ENCODE data around the gene CHCHD6.

Gene CHCHD6

GRCh38 chr3:126835472-126836219 lies 131.6 kb downstream of the CHCHD6 start:
- no peak for DNase-seq

GRCh38 chr3:126836220-126836860 lies 132.3 kb downstream of the CHCHD6 start:
- no peak for DNase-seq

- DNase-seq, result no peak
Observed at GRCh38 chr3:126837773-126838172, 133.7 kb downstream of the CHCHD6 start.

- no peak for DNase-seq
Observed at GRCh38 chr3:126845920-126846715, 142.1 kb downstream of the CHCHD6 start.

- DNase-seq, result no peak
Observed at GRCh38 chr3:126847061-126847460, 143.0 kb downstream of the CHCHD6 start.

GRCh38 chr3:126848991-126849390 lies 145.0 kb downstream of the CHCHD6 start:
- no peak for DNase-seq

- no peak for DNase-seq
Observed at GRCh38 chr3:126849768-126850167, 145.7 kb downstream of the CHCHD6 start.

GRCh38 chr3:126850370-126851085 lies 146.5 kb downstream of the CHCHD6 start:
- DNase-seq, result no peak

- DNase-seq, result no peak
Observed at GRCh38 chr3:126851382-126851781, 147.3 kb downstream of the CHCHD6 start.

GRCh38 chr3:126851934-126852333 lies 147.9 kb downstream of the CHCHD6 start:
- no peak for DNase-seq

- DNase-seq, result no peak
Observed at GRCh38 chr3:126852511-126852910, 148.5 kb downstream of the CHCHD6 start.

GRCh38 chr3:126854666-126855065 lies 150.6 kb downstream of the CHCHD6 start:
- no peak for DNase-seq

GRCh38 chr3:126855374-126855773 lies 151.3 kb downstream of the CHCHD6 start:
- DNase-seq, result no peak

GRCh38 chr3:126857928-126858327 lies 153.9 kb downstream of the CHCHD6 start:
- no peak for DNase-seq

- DNase-seq, result no peak
Observed at GRCh38 chr3:126858401-126858800, 154.4 kb downstream of the CHCHD6 start.

- no peak for DNase-seq
Observed at GRCh38 chr3:126858887-126859286, 154.8 kb downstream of the CHCHD6 start.

- DNase-seq, result no peak
Observed at GRCh38 chr3:126859415-126860246, 155.6 kb downstream of the CHCHD6 start.

- DNase-seq, result no peak
Observed at GRCh38 chr3:126865736-126866135, 161.7 kb downstream of the CHCHD6 start.

- no peak for DNase-seq
Observed at GRCh38 chr3:126866175-126866759, 162.2 kb downstream of the CHCHD6 start.

GRCh38 chr3:126867190-126867862 lies 163.3 kb downstream of the CHCHD6 start:
- DNase-seq, result no peak

GRCh38 chr3:126867863-126868200 lies 163.8 kb downstream of the CHCHD6 start:
- no peak for DNase-seq
